ENCODE data around the gene PPIE. TPM values are rescaled to one million over a fixed set of nuclear protein-coding genes. Genes with fewer than 3 reads are reported as not detected.

PPIE gene
- total and polyA plus RNA-seq, 2 of the 13 experiments (the other 11 are each of a cell fraction or from before 2014, with no cell fraction given): 15.3 to 26.3 TPM

- in situ Hi-C loops (cut with HindIII; ENCODE audit: extremely low pct_ligation_motif_present, low pct_unique_long_range_greater_than_20kb): loop anchor here (5.0 kb wide), 1 partner anchor 102 kb away; no protein-coding TSS in a partner anchor
- no peak for TF ChIP-seq ZNF772 (CRISPR knock-in tag; IDR thresholded peaks at IDR 0.05)
- no peak for TF ChIP-seq E2F1 (CRISPR knock-in tag; IDR thresholded peaks at IDR 0.05)
- TF ChIP-seq PAXIP1 (CRISPR knock-in tag; conservative IDR thresholded peaks at IDR 0.05): no peak
- no peak for TF ChIP-seq CREB3 (CRISPR knock-in tag; IDR thresholded peaks at IDR 0.05)
- TF ChIP-seq ZNF577 (CRISPR knock-in tag; IDR thresholded peaks at IDR 0.05; ENCODE audit: borderline replicate concordance, low read depth): no peak
- no peak for TF ChIP-seq ZBTB40 (IDR thresholded peaks at IDR 0.05)
- TF ChIP-seq ZBTB40 (CRISPR knock-in tag; IDR thresholded peaks at IDR 0.05): no peak
Measured at GRCh38 chr1:39700348-39700747, 38.3 kb upstream of the PPIE start.

More at GRCh38 chr1:39700348-39700747, 38.3 kb upstream of the PPIE start:
- no peak overlapping the region for H3K4me2 ChIP-seq (ENCODE audit: low read depth, low read length)
- no peaks in the 10 kb centered on the region for H3K79me2 ChIP-seq (ENCODE audit: insufficient read depth, low read length)
- no peak overlapping the region for H3K27ac ChIP-seq (ENCODE audit: extremely low read length, insufficient read depth, low read length)
- no peaks in the 10 kb centered on the region for H4K20me1 ChIP-seq (ENCODE audit: insufficient read depth, low read length)
- DNase-seq (ENCODE audit: low spot score) (no peak), ATAC-seq (no peak), FAIRE-seq (no peak)
- H3K9ac ChIP-seq (ENCODE audit: insufficient read depth, low read depth, low read length): no peak overlapping the region
- peaks cover 0 to 12% of the 10 kb centered on the region in 2 experiments; a peak in 1 of 5 replicates for H3K27me3 ChIP-seq (ENCODE audit: control insufficient read depth in 1 of 2, insufficient read depth in 2 of 2, low read length in 2 of 2)
- BruUV-seq (replicated peaks): no TSS peak
- no peaks in the 10 kb centered on the region for H3K36me3 ChIP-seq (replicated peaks in 1 of 2; ENCODE audit: control insufficient read depth in 1 of 2, insufficient read depth in 2 of 2, low read length in 2 of 2)
- intact Hi-C loops (cut with micrococcal nuclease; ENCODE audit: unreplicated experiment): no loop called here
- H3K4me1 ChIP-seq (ENCODE audit: insufficient read depth, low read length): peaks cover 11% of the 10 kb centered on the region
- no peaks in the 10 kb centered on the region for H3K9me3 ChIP-seq (ENCODE audit: low read length)
- 20% methylated on average over 3 of the region's 3 CpGs for WGBS (ENCODE audit: low lambda C conversion rate)
- CTCF ChIA-PET (ENCODE audit: low intra/inter-chr PET ratio, low total read pairs): no interaction called here
- no peak overlapping the region for H2AFZ ChIP-seq (ENCODE audit: low read length)
- POLR2A ChIA-PET: no interaction called here
- H3K4me3 ChIP-seq (replicated peaks in 1 of 3; ENCODE audit: insufficient read depth in 1 of 3, low read depth in 2 of 3, low read length in 3 of 3): no peak overlapping the region
